ENCODE measurements around the gene USHBP1.

GRCh38 chr19:17211547-17212446 lies 52.7 kb downstream of the USHBP1 start:
- no peak for TF ChIP-seq POLR2A (IDR thresholded peaks at IDR 0.05)
- no peak for TF ChIP-seq CTCF (IDR thresholded peaks at IDR 0.05)

All from Peyer's patch (tissue), 4 donors.